Epithelial cell of esophagus (primary cell): ENCODE data around the gene LRP1.

ENCODE experiments used
- DNase-seq: peaks from one replicate; pipeline ENCODE4 v3.0.0; 2010; ENCODE audit warnings: low read depth
- H3K4me3 ChIP-seq: 2 replicates; pipeline ENCODE4 v1.5.1; 2011; ENCODE audit warnings: mild to moderate bottlenecking, low read length, control low read depth
- TF ChIP-seq, protein P1 (sequence below): IDR thresholded peaks from 2 replicates; pipeline ENCODE4 v1.5.1; 2011; ENCODE audit warnings: low read depth, mild to moderate bottlenecking, low read length, control low read depth, inconsistent platforms; ENCODE audit not compliant: insufficient read depth; ENCODE audit errors: missing control alignments

Gene LRP1

DNA sequence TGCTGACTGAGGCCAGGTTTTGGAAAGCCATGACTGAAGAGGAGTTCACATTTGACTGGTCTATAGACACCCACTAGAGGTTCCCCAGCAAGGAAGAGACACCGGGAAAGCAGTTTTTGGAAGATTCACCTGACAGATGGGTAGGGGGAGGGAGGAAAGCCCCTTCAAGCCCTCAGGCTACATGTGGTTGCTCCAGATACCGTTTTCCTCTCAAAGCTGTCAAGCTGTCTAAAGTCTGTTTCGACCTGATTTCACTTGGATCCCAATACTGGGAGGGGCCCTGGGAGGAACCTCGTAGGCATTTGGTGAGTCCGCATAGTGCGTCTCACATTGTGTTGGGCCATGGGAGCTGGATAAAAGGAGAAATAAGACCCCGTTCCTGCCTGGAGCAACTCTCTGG, 1.7 kb upstream of the LRP1 start:
- no peak overlapping the region for H3K4me3 ChIP-seq
- TF ChIP-seq, protein P1, sequence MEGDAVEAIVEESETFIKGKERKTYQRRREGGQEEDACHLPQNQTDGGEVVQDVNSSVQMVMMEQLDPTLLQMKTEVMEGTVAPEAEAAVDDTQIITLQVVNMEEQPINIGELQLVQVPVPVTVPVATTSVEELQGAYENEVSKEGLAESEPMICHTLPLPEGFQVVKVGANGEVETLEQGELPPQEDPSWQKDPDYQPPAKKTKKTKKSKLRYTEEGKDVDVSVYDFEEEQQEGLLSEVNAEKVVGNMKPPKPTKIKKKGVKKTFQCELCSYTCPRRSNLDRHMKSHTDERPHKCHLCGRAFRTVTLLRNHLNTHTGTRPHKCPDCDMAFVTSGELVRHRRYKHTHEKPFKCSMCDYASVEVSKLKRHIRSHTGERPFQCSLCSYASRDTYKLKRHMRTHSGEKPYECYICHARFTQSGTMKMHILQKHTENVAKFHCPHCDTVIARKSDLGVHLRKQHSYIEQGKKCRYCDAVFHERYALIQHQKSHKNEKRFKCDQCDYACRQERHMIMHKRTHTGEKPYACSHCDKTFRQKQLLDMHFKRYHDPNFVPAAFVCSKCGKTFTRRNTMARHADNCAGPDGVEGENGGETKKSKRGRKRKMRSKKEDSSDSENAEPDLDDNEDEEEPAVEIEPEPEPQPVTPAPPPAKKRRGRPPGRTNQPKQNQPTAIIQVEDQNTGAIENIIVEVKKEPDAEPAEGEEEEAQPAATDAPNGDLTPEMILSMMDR, result no peak
- DNase-seq, result no peak

DNA sequence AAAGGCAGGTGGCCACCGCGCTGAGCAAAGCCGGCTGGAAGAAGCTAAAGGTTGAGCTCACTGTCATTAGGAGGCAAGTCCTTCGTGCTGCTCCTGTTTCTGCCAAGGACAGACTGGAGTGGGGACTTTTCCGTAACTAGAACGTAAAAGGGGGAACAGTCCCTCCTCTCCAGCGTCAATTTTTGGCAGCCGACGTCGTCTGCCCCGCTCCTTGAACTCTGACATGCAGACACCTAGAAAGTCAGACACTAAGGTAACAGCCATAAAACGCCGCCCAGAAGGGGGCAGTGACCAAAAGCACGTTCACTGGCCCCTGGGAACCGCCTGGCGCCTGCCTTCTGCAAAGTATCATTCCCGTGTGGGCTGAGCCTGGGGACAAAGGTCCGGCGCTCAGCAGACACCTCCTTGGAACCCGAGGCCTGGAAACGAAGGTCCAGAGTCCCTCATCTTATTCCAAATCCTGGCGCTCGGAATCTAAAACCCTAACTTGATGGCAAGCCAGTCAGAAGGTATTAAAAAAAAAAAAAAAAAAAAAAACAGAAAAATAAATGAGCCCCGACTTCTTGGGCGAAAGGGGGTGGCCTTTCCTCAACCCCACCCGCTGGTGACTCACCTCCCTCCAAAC, 1.1 kb upstream of the LRP1 start:
- DNase-seq, result peak; percentile 57
- peak overlapping the region; percentile 74 for H3K4me3 ChIP-seq
- TF ChIP-seq, protein P1, result peak; percentile 29

DNA sequence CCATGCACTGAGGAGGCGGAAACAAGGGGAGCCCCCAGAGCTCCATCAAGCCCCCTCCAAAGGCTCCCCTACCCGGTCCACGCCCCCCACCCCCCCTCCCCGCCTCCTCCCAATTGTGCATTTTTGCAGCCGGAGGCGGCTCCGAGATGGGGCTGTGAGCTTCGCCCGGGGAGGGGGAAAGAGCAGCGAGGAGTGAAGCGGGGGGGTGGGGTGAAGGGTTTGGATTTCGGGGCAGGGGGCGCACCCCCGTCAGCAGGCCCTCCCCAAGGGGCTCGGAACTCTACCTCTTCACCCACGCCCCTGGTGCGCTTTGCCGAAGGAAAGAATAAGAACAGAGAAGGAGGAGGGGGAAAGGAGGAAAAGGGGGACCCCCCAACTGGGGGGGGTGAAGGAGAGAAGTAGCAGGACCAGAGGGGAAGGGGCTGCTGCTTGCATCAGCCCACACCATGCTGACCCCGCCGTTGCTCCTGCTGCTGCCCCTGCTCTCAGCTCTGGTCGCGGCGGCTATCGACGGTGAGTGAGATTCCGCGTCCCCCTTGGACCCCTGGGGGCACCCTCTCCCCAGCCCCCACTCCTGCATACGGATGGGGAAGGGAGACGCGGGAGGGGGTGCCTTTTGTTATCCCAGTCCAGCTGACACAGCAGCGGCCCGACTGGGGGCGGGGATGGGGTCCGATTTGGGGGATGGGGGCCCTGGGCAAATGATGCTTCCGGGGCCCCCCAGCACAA, 400 bp downstream of the LRP1 start:
- TF ChIP-seq, protein P1, result no peak
- peak overlapping the region; percentile 74 for H3K4me3 ChIP-seq
- DNase-seq, result no peak

DNA sequence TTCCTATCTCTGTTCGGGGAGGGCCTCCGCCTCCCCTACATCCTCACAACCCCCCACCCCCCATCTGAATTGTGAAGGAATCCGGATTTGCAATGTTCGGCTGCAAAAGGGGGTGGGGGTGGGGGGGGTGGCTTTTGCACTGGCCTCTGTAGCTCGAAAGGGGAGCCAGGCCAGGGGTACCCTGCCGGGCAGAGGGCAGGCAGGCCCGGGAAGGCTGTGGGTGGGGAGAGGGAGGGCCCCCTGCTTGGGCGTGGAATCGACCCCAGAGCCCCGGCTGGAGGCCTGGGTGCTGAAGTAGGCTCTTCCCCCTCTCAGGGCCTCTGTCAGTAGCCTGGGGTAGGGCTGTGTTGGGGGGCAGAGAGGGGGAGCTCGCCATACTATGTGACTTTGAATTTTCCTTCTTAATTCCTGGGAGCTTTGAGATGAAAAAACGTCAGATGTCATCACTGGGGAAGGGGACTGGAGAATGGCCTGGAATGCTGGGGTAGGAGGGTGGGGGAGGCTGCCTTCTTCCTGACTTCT, 1.1 kb downstream of the LRP1 start:
- H3K4me3 ChIP-seq, result peak overlapping the region; percentile 74
- TF ChIP-seq, protein P1, result no peak
- no peak for DNase-seq

DNA sequence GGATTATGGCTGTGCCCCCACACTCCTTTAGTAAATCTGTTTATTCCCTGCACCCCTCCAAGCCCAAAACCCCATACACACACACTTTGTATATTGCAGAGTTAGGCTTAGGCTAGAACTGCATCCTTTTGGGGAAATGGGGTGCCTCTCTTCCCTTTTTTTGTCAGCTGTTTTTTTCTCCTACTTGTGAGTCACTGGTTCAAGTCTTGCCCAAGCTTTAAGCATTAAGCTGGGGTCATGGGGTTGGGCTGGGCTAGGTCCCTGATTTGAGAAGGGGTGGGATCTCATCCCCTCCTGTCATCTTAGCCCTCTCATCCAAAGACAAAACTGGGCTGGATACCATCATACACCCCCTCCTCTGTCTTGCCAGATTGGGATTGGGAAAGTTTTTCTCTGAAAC, 1.6 kb downstream of the LRP1 start:
- peak overlapping the region; percentile 74 for H3K4me3 ChIP-seq
- peak; percentile 51 for DNase-seq
- TF ChIP-seq, protein P1, result no peak

DNA sequence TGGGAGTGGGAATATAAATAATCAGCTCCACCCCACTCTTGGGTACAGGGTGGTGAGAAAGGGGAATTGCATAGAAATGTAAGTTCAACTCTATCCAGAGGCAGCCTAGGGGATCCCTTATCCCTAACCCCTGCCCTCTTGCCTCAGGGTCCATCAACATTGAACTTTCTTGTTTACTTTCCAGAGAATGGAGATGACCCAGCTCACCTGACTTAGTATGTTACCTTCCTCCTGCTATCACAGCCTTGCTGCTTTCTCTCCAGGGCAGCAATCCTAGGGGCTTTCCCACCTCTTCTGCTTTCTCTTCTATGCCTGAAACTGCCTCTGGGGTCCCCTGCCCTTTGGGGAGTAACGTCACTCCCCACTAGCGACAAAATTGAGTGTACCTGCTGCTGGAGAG, 2.7 kb downstream of the LRP1 start:
- no peak for DNase-seq
- no peak overlapping the region for H3K4me3 ChIP-seq
- TF ChIP-seq, protein P1, result no peak
